Common myeloid progenitor, CD34-positive (primary cell): ENCODE measurements around the gene TMEM239.

Experiments
- CTCF ChIA-PET: fragments of 350-600 bp; sonication (Branson Sonifier 250); formaldehyde crosslinking; loops from one replicate; lab custom pipeline; 2021; ENCODE audit warnings: antibody characterized with exemption; lab: Charles Lee
- POLR2A ChIA-PET: fragments of 350-600 bp; sonication (Branson Sonifier 250); formaldehyde crosslinking; loops from one replicate; lab custom pipeline; 2021; ENCODE audit warnings: antibody characterized with exemption; lab: Charles Lee
- DNase-seq, 3 donors: peaks; one replicate each; pipeline versions ENCODE4 v3.0.0 to v3.0.0-alpha.2; 2013
- H3K27ac ChIP-seq, 2 experiments: 1 replicate in 1 of 2; 2 replicates in 1 of 2; pipeline ENCODE4 v1.7.0; 2013; ENCODE audit warnings: inconsistent platforms in 2 of 2, low read length in 2 of 2, mild to moderate bottlenecking in 2 of 2, low read depth in 1 of 2, moderate library complexity in 1 of 2; ENCODE audit not compliant: severe bottlenecking in 2 of 2, insufficient read depth in 1 of 2, poor library complexity in 1 of 2
- H3K27me3 ChIP-seq, 5 experiments: replicated peaks in 2 of 5; 1 replicate in 3 of 5; 2 replicates in 2 of 5; pipeline versions ENCODE4 v1.6.1 to v1.7.0; 2013; ENCODE audit warnings: low read length in 4 of 5, mild to moderate bottlenecking in 2 of 5, moderate library complexity in 2 of 5, inconsistent platforms in 1 of 5; ENCODE audit not compliant: insufficient read depth in 5 of 5, control insufficient read depth in 4 of 5
- H3K36me3 ChIP-seq, 4 experiments: 1 replicate in 2 of 4; 2 replicates in 2 of 4; pipeline versions ENCODE4 v1.6.1 to v1.7.0; 2013; ENCODE audit warnings: low read length in 3 of 4, control low read depth in 1 of 4, mild to moderate bottlenecking in 1 of 4; ENCODE audit not compliant: control insufficient read depth in 4 of 4, insufficient read depth in 4 of 4
- H3K4me1 ChIP-seq, 4 experiments: 1 replicate in 3 of 4; 2 replicates in 1 of 4; pipeline versions ENCODE4 v1.6.1 to v1.7.1; 2013; ENCODE audit warnings: low read length in 3 of 4, mild to moderate bottlenecking in 3 of 4, control low read depth in 1 of 4, inconsistent platforms in 1 of 4, moderate library complexity in 1 of 4; ENCODE audit not compliant: control insufficient read depth in 4 of 4, insufficient read depth in 4 of 4; ENCODE audit errors: control extremely low read depth in 1 of 4
- H3K4me3 ChIP-seq, 7 experiments: 1 replicate in 4 of 7; 2 replicates in 3 of 7; pipeline versions ENCODE4 v1.5.1 to v1.7.0; 2013; ENCODE audit warnings: mild to moderate bottlenecking in 7 of 7, low read length in 6 of 7, moderate library complexity in 6 of 7, inconsistent platforms in 2 of 7, low read depth in 2 of 7, control low read depth in 1 of 7; ENCODE audit not compliant: insufficient read depth in 4 of 7, control insufficient read depth in 1 of 7; ENCODE audit errors: extremely low read depth in 1 of 7
- H3K9me3 ChIP-seq, 5 experiments: 1 replicate in 4 of 5; 2 replicates in 1 of 5; pipeline versions ENCODE4 v1.6.1 to v1.7.1; 2013; ENCODE audit warnings: low read length in 4 of 5, mild to moderate bottlenecking in 2 of 5, inconsistent platforms in 1 of 5, low read depth in 1 of 5, moderate library complexity in 1 of 5; ENCODE audit not compliant: control insufficient read depth in 4 of 5, insufficient read depth in 2 of 5; ENCODE audit errors: control extremely low read depth in 1 of 5
- whole genome bisulfite sequencing: methylation state at CpG from one replicate; pipeline ENCODE4 v1.1.5; 2013; ENCODE audit not compliant: insufficient coverage; 5-methylcytosine and 5-hydroxymethylcytosine counted together

TMEM239 gene

DNA sequence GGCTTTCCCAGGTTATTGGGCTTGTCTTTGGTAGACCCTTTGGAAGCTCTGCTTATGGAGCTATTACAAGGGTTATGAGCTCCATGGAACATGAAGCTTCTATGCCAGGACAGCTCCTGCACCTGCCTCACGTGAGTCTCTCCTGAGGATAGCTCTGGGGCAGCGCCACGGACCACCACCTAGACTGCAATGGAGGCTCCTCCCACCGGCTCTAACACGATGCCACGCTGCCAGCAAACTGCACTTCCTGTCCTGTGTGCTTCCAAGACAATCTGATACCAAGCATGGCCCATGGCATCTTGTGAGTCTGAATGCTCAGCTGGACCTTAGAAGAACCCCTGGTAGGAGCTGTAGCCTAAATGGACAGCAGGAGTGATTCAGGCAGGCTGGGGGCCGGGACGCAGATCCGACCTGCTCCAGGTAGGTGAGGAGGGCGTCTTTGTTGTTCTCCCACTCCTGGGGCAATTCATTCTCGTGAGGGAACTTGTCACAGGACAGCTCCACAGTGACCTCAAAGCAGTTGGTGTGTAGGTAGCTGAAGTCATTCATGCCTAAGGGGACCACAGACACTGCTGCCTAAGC lies 21.2 kb upstream of the TMEM239 start:
- ChIA-PET CTCF (interaction anchor here (0.9 kb wide), 1 partner anchor 41 kb away, joined by 3 read pairs; no protein-coding TSS in a partner anchor), POLR2A (interaction anchor here (1.3 kb wide), 1 partner anchor 17 kb away, joined by 3 read pairs; no protein-coding TSS in a partner anchor)
- no peaks in the 10 kb centered on the region for H3K27me3 ChIP-seq

DNA sequence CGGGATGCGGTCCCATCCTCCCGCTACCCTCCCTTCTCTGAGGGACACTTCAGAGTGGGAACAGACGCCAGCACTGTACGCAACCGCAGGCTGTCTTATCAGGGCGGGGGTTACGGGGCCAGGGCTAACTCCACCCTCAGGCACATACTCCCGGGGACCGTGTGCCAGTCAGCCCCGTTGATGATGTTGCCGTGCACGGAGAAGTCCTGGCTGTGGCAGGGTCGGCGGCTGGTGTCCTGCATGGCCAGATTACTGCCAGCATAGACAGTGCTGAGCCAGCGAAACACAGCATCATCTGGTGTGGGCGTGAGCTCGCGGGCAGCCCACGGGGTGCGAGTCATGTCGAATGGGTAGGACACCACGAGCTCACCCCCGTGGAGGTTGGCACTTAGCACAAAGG lies 20.7 kb upstream of the TMEM239 start:
- DNase-seq = peak in 1 of 3 donors; percentile 16

More for the DNA sequence above, 21.2 kb upstream of the TMEM239 start:
- DNase-seq = no peak
- 83% methylated on average over 9 of the region's 11 CpGs for WGBS
- H3K27ac ChIP-seq = no peak overlapping the region
- peaks cover 0 to 25% (median 21%) of the 10 kb centered on the region in 4 experiments for H3K4me1 ChIP-seq
- no peaks in the 10 kb centered on the region for H3K9me3 ChIP-seq
- no peak overlapping the region for H3K4me3 ChIP-seq
- peaks cover 5 to 58% (median 45%) of the 10 kb centered on the region in 4 experiments for H3K36me3 ChIP-seq

GRCh38 chr20:2796011-2796660 lies 20.0 kb upstream of the TMEM239 start:
- Histone ChIP-seq H3K27ac (no peak overlapping the region), H3K27me3 (no peaks in the 10 kb centered on the region), H3K36me3 (peaks cover 5 to 58% (median 45%) of the 10 kb centered on the region in 4 experiments), H3K4me3 (no peak overlapping the region), H3K9me3 (no peaks in the 10 kb centered on the region), H3K4me1 (peaks cover 0 to 31% (median 28%) of the 10 kb centered on the region in 4 experiments)
- POLR2A ChIA-PET = interaction anchor here (0.6 kb wide), 1 partner anchor 23 kb away, joined by 3 read pairs; no protein-coding TSS in a partner anchor
- no peak for DNase-seq
- CTCF ChIA-PET = interaction anchor here (1.4 to 1.5 kb wide), 2 partner anchors 8 to 56 kb away, joined by 4 to 5 read pairs; no protein-coding TSS in a partner anchor
- WGBS = 99% methylated on average over 20 of the region's 20 CpGs

More for the DNA sequence above, 20.7 kb upstream of the TMEM239 start:
- Histone ChIP-seq H3K4me1 (peaks cover 0 to 28% (median 24%) of the 10 kb centered on the region in 4 experiments), H3K27ac (no peak overlapping the region), H3K36me3 (peaks cover 5 to 58% (median 45%) of the 10 kb centered on the region in 4 experiments), H3K4me3 (no peak overlapping the region), H3K9me3 (no peaks in the 10 kb centered on the region), H3K27me3 (no peaks in the 10 kb centered on the region)
- WGBS = 97% methylated on average over 24 of the region's 24 CpGs
- ChIA-PET CTCF (interaction anchor here (1.4 kb wide), 1 partner anchor 57 kb away, joined by 4 read pairs; no protein-coding TSS in a partner anchor), POLR2A (no interaction called here)

DNA sequence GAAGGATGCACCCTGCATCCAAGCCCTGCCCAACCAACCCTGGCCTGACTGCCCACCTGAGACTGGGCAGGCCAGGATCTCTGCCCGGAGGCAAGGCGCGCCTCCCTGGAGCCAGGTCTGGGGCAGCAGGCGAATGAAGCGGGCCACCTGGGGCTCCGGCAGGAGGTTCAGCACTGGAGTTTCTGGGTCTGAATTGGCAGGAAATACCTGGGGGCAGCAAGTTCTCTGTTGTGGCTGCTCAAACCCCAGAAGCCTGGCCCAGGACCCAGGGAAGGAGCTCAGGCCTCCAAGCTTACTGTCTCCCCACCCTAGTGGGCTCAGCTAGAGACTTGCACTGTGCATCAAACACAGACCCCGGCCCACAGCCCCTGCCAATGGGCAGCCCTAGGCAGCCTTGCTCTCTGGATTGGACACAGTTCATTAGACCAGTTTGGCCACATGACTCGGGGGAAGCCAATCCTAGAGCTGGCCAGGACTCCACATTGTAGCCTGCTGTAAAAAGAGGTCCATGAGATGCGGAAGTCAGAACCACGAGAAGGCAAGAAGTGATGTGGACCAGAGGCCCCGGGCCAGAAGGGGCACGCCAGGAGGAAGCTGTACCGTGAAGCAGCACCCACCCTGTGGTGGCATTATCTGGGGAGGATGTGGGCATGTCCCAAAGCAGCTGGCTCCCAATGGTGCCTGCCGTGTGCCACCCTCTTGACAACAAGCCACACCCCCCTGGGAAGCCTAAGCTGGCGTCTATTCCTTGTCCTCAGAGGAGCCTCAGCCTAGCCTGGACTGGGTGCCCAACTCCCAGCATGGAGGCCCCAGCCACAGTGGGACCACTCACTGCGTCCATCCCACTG lies 18.8 kb upstream of the TMEM239 start:
- no peaks in the 10 kb centered on the region for H3K9me3 ChIP-seq
- CTCF ChIA-PET = interaction anchor here (1.5 to 2.8 kb wide), 2 partner anchors 9 to 53 kb away, joined by 5 to 14 read pairs; no protein-coding TSS in a partner anchor
- 68% methylated on average over 13 of the region's 16 CpGs for WGBS
- peaks cover 5 to 58% (median 45%) of the 10 kb centered on the region in 4 experiments for H3K36me3 ChIP-seq
- peaks cover 0 to 42% (median 38%) of the 10 kb centered on the region in 4 experiments for H3K4me1 ChIP-seq
- POLR2A ChIA-PET = interaction anchor here (0.6 kb wide), 1 partner anchor 24 kb away, joined by 3 read pairs; no protein-coding TSS in a partner anchor
- H3K27me3 ChIP-seq = no peaks in the 10 kb centered on the region
- H3K4me3 ChIP-seq = no peak overlapping the region
- H3K27ac ChIP-seq = no peak overlapping the region
- DNase-seq = no peak

GRCh38 chr20:2798095-2798805 lies 17.9 kb upstream of the TMEM239 start:
- H3K4me1 ChIP-seq = peaks cover 0 to 43% (median 38%) of the 10 kb centered on the region in 4 experiments
- no peak for DNase-seq
- 86% methylated on average over 19 of the region's 19 CpGs for WGBS
- peaks cover 5 to 56% (median 44%) of the 10 kb centered on the region in 4 experiments for H3K36me3 ChIP-seq
- H3K27me3 ChIP-seq = no peaks in the 10 kb centered on the region
- CTCF ChIA-PET = interaction anchor here (1.5 to 2.8 kb wide), 3 partner anchors 10 to 53 kb away, joined by 5 to 14 read pairs (median 7); no protein-coding TSS in a partner anchor
- peak overlapping the region in 1 of 7 experiments; percentile 93 for H3K4me3 ChIP-seq
- POLR2A ChIA-PET = interaction anchor here (0.6 to 1.8 kb wide), 2 partner anchors 54 to 109 kb away, joined by 4 to 6 read pairs; no protein-coding TSS in a partner anchor
- H3K9me3 ChIP-seq = no peaks in the 10 kb centered on the region
- no peak overlapping the region for H3K27ac ChIP-seq

GRCh38 chr20:2798814-2799213 lies 17.4 kb upstream of the TMEM239 start:
- no peaks in the 10 kb centered on the region for H3K27me3 ChIP-seq
- peaks cover 0 to 43% (median 38%) of the 10 kb centered on the region in 4 experiments for H3K4me1 ChIP-seq
- POLR2A ChIA-PET = interaction anchor here (0.6 to 2.5 kb wide), 3 partner anchors 53 to 110 kb away, joined by 4 to 6 read pairs (median 6); no protein-coding TSS in a partner anchor
- CTCF ChIA-PET = interaction anchor here (0.9 to 2.8 kb wide), 3 partner anchors 10 to 57 kb away, joined by 4 to 14 read pairs (median 7); no protein-coding TSS in a partner anchor
- no peaks in the 10 kb centered on the region for H3K9me3 ChIP-seq
- WGBS = 91% methylated on average over 2 of the region's 6 CpGs
- no peak overlapping the region for H3K27ac ChIP-seq
- peaks cover 5 to 51% (median 42%) of the 10 kb centered on the region in 4 experiments for H3K36me3 ChIP-seq
- peak overlapping the region in 5 of 7 experiments; percentile 4 to 95 (median 93) for H3K4me3 ChIP-seq
- peak in 1 of 3 donors; percentile 26 for DNase-seq
